CD4-positive, alpha-beta T cell treated with Interleukin-15 for 4 hours (primary cell): ENCODE data around the gene CEBPZOS.

ENCODE experiments used
- DNase-seq: peaks from one replicate; pipeline ENCODE4 v3.0.0-alpha.2; 2020; ENCODE audit warnings: low spot score

The CEBPZOS gene

GRCh38 chr2:37232131-37232933 lies 36.0 kb downstream of the CEBPZOS start:
- DNase-seq: no peak

DNA sequence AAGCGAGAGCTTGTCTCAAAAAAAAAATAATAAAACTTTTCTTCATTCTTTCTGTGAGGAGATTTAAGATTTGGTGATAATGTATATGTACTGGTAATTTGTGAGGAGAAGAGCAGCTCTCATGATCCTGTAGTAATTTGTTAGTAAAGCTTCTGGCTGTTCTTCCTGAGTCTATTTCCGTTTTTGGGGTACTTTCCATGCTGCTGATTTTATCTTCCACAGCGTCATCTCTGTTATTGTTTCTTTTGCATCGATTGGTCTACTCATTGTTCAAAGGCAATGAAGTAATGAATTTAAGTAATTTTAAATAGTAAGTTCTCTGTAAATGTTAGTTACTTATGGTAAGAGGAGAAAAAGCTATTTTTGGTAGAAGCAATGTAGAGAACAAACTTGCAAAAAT lies 47.1 kb downstream of the CEBPZOS start:
- DNase-seq: peak; percentile 31

GRCh38 chr2:37244017-37244416 lies 47.7 kb downstream of the CEBPZOS start:
- no peak for DNase-seq

GRCh38 chr2:37244755-37245154 lies 48.5 kb downstream of the CEBPZOS start:
- no peak for DNase-seq

DNA sequence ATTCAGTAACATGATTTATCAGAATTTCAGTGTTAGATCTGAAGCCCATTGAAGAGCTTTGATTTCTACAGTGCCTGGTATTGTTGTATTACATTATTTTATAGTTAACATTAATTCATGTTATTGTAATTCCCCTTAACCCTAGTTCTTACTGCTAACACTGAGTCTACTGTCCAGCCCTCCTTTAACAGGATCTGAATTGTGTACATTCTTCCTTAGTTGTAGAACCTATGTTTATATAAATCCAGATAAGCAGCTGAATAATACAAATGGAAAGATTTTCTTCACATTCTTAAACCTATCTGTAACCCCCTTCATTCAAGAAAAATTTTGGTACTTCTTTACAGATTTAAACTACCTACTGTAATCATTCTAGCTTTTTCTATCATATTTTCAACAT lies 49.9 kb downstream of the CEBPZOS start:
- no peak for DNase-seq

- DNase-seq: no peak
Measured at GRCh38 chr2:37250869-37251740, 54.8 kb downstream of the CEBPZOS start.
